ENCODE measurements around the gene PDE7B. TPM values are rescaled to one million over a fixed set of nuclear protein-coding genes. Genes with fewer than 3 reads are reported as not detected.
A peak's percentile ranks its signal among the peaks of the same experiment; 100 is the strongest.

The PDE7B gene
- total and polyA plus RNA-seq, 2 experiments from 2014 or later: 3.1 to 6.8 TPM

GRCh38 chr6:136067731-136068341 is 216.3 kb downstream of the PDE7B start:
- Histone ChIP-seq H3K4me1 (ENCODE audit: insufficient read depth) (peaks cover 26% of the 10 kb centered on the region), H3F3A (ENCODE audit: insufficient read depth) (0 out of 2 replicates have a peak, but pooled peaks cover 20% of the 10 kb centered on the region), H3K9me3 (ENCODE audit: low read depth) (no peaks in the 10 kb centered on the region), H2AFZ (peak overlapping the region; percentile 26; the same call in 1 of the 2 replicates), H3K4me2 (ENCODE audit: unreplicated experiment) (peak overlapping the region; percentile 53), H3K79me2 (ENCODE audit: insufficient read depth) (peaks cover 8% of the 10 kb centered on the region; the same call in 1 of the 2 replicates), H4K20me1 (ENCODE audit: insufficient read depth) (no peaks in the 10 kb centered on the region), H3K27me3 (replicated peaks; ENCODE audit: insufficient read depth) (no peaks in the 10 kb centered on the region), H3K9me2 (ENCODE audit: insufficient read depth) (no peaks in the 10 kb centered on the region), H3K4me3 (no peak overlapping the region), H3K9ac (no peak overlapping the region; the same call in 1 of the 2 replicates), H3K36me3 (ENCODE audit: low read depth) (no peaks in the 10 kb centered on the region), H3K27ac (peak overlapping the region; percentile 45; the same call in 1 of the 2 replicates)
- TF ChIP-seq EZH2 (IDR thresholded peaks at IDR 0.05; ENCODE audit: insufficient read depth, poor library complexity, severe bottlenecking) (no peak), EZH2phosphoT487 (IDR thresholded peaks at IDR 0.05; ENCODE audit: insufficient read depth, low read depth) (no peak)
- DNase-seq: peak; percentile 24
- in situ Hi-C loops (cut with MboI): no loop called here
- WGBS, 2 experiments (ENCODE audit: low coverage in 1 of 2, low lambda C conversion rate in 2 of 2, missing lambda C conversion rate in 2 of 2): 80 to 85% methylated on average over 10 of the region's 10 CpGs

- Histone ChIP-seq H3K9ac (peak overlapping the region; percentile 68), H3K27ac (peak overlapping the region; percentile 83)
Measured at GRCh38 chr6:136069119-136069518, 217.6 kb downstream of the PDE7B start.

GRCh38 chr6:136070815-136071214 is 219.3 kb downstream of the PDE7B start:
- TF ChIP-seq EZH2phosphoT487 (IDR thresholded peaks at IDR 0.05; ENCODE audit: insufficient read depth, low read depth): no peak
- no peak for TF ChIP-seq EZH2 (IDR thresholded peaks at IDR 0.05; ENCODE audit: insufficient read depth, poor library complexity, severe bottlenecking)

More at GRCh38 chr6:136069119-136069518, 217.6 kb downstream of the PDE7B start:
- H3K4me3 ChIP-seq: no peak overlapping the region
- H3K4me1 ChIP-seq (ENCODE audit: insufficient read depth): peaks cover 27% of the 10 kb centered on the region
- H3K9me2 ChIP-seq (ENCODE audit: insufficient read depth): no peaks in the 10 kb centered on the region
- 0 out of 2 replicates have a peak, but pooled peaks cover 20% of the 10 kb centered on the region for H3F3A ChIP-seq (ENCODE audit: insufficient read depth)
- no peaks in the 10 kb centered on the region for H3K9me3 ChIP-seq (ENCODE audit: low read depth)
- TF ChIP-seq EZH2phosphoT487 (IDR thresholded peaks at IDR 0.05; ENCODE audit: insufficient read depth, low read depth) (no peak), EZH2 (IDR thresholded peaks at IDR 0.05; ENCODE audit: insufficient read depth, poor library complexity, severe bottlenecking) (no peak)
- H3K79me2 ChIP-seq (ENCODE audit: insufficient read depth): peaks cover 16% of the 10 kb centered on the region
- peak; percentile 84 for DNase-seq
- H3K4me2 ChIP-seq (ENCODE audit: unreplicated experiment): peak overlapping the region; percentile 36
- H3K27me3 ChIP-seq (replicated peaks; ENCODE audit: insufficient read depth): no peaks in the 10 kb centered on the region
- no peaks in the 10 kb centered on the region for H4K20me1 ChIP-seq (ENCODE audit: insufficient read depth)
- in situ Hi-C loops (cut with MboI): no loop called here
- peak overlapping the region; percentile 54 for H2AFZ ChIP-seq
- WGBS, 2 experiments (ENCODE audit: low coverage in 1 of 2, low lambda C conversion rate in 2 of 2, missing lambda C conversion rate in 2 of 2): 11 to 16% methylated on average over 2 of the region's 2 CpGs
- H3K36me3 ChIP-seq (ENCODE audit: low read depth): no peaks in the 10 kb centered on the region

GRCh38 chr6:136072691-136073090 is 221.2 kb downstream of the PDE7B start:
- no peaks in the 10 kb centered on the region for H3K27me3 ChIP-seq (replicated peaks; ENCODE audit: insufficient read depth)
- DNase-seq: no peak

More at GRCh38 chr6:136070815-136071214, 219.3 kb downstream of the PDE7B start:
- H3K9ac ChIP-seq: no peak overlapping the region
- H3K27ac ChIP-seq: no peak overlapping the region
- no peaks in the 10 kb centered on the region for H4K20me1 ChIP-seq (ENCODE audit: insufficient read depth)
- DNase-seq: no peak
- peaks cover 33% of the 10 kb centered on the region for H3K79me2 ChIP-seq (ENCODE audit: insufficient read depth)
- peaks cover 27% of the 10 kb centered on the region for H3K4me1 ChIP-seq (ENCODE audit: insufficient read depth)
- H3K9me2 ChIP-seq (ENCODE audit: insufficient read depth): no peaks in the 10 kb centered on the region
- in situ Hi-C loops (cut with MboI): no loop called here
- H3K27me3 ChIP-seq (replicated peaks; ENCODE audit: insufficient read depth): no peaks in the 10 kb centered on the region
- H3F3A ChIP-seq (ENCODE audit: insufficient read depth): peaks cover 21% of the 10 kb centered on the region; the same call in 1 of the 2 replicates
- no peaks in the 10 kb centered on the region for H3K9me3 ChIP-seq (ENCODE audit: low read depth)
- no peak overlapping the region for H3K4me3 ChIP-seq
- H2AFZ ChIP-seq: no peak overlapping the region
- H3K4me2 ChIP-seq (ENCODE audit: unreplicated experiment): no peak overlapping the region
- 87 to 95% methylated on average over 5 of the region's 5 CpGs for WGBS, 2 experiments (ENCODE audit: low coverage in 1 of 2, low lambda C conversion rate in 2 of 2, missing lambda C conversion rate in 2 of 2)
- H3K36me3 ChIP-seq (ENCODE audit: low read depth): no peaks in the 10 kb centered on the region

More at GRCh38 chr6:136072691-136073090, 221.2 kb downstream of the PDE7B start:
- Histone ChIP-seq H3K4me1 (ENCODE audit: insufficient read depth) (peaks cover 40% of the 10 kb centered on the region), H4K20me1 (ENCODE audit: insufficient read depth) (no peaks in the 10 kb centered on the region), H3K36me3 (ENCODE audit: low read depth) (no peaks in the 10 kb centered on the region), H3F3A (ENCODE audit: insufficient read depth) (peaks cover 23% of the 10 kb centered on the region), H3K9ac (no peak overlapping the region), H3K9me2 (ENCODE audit: insufficient read depth) (no peaks in the 10 kb centered on the region), H3K27ac (no peak overlapping the region), H3K4me3 (no peak overlapping the region), H3K9me3 (ENCODE audit: low read depth) (no peaks in the 10 kb centered on the region), H3K79me2 (ENCODE audit: insufficient read depth) (peaks cover 31% of the 10 kb centered on the region), H2AFZ (no peak overlapping the region), H3K4me2 (ENCODE audit: unreplicated experiment) (no peak overlapping the region)
- in situ Hi-C loops (cut with MboI): no loop called here
- WGBS, 2 experiments (ENCODE audit: low coverage in 1 of 2, low lambda C conversion rate in 2 of 2, missing lambda C conversion rate in 2 of 2): 91 to 96% methylated on average over 7 of the region's 7 CpGs
- no peak for TF ChIP-seq EZH2 (IDR thresholded peaks at IDR 0.05; ENCODE audit: insufficient read depth, poor library complexity, severe bottlenecking)
- no peak for TF ChIP-seq EZH2phosphoT487 (IDR thresholded peaks at IDR 0.05; ENCODE audit: insufficient read depth, low read depth)
